Parathyroid adenoma (tissue), 2 donors: Measurements from ENCODE around the gene GRB14.

Source experiments
- H2AFZ ChIP-seq: fragments of 300-600 bp; sonication (generic); one replicate; pipeline ENCODE4 v1.7.0; 2017; ENCODE audit warnings: antibody characterized with exemption, mild to moderate bottlenecking
- H3K27ac ChIP-seq: fragments of 300-600 bp; sonication (generic); one replicate; pipeline ENCODE4 v1.7.0; 2017
- H3K27me3 ChIP-seq: fragments of 300-600 bp; sonication (generic); one replicate; pipeline ENCODE4 v1.7.0; 2017; ENCODE audit warnings: low read length; ENCODE audit not compliant: control insufficient read depth, insufficient read depth
- H3K36me3 ChIP-seq: fragments of 300-600 bp; sonication (generic); one replicate; pipeline ENCODE4 v1.7.0; 2017; ENCODE audit warnings: low read length; ENCODE audit not compliant: control insufficient read depth, insufficient read depth
- H3K4me1 ChIP-seq: fragments of 300-600 bp; sonication (generic); one replicate; pipeline ENCODE4 v1.7.0; 2017; ENCODE audit warnings: control low read depth
- H3K4me2 ChIP-seq: fragments of 300-600 bp; sonication (generic); one replicate; pipeline ENCODE4 v1.7.0; 2017; ENCODE audit warnings: low read length
- H3K4me3 ChIP-seq: fragments of 300-600 bp; sonication (generic); one replicate; pipeline ENCODE4 v1.7.0; 2017; ENCODE audit warnings: low read depth, low read length
- H3K79me2 ChIP-seq: fragments of 300-600 bp; sonication (generic); one replicate; pipeline ENCODE4 v1.7.0; 2017; ENCODE audit warnings: control low read depth
- H3K9ac ChIP-seq: fragments of 300-600 bp; sonication (generic); one replicate; pipeline ENCODE4 v1.7.0; 2017; ENCODE audit warnings: mild to moderate bottlenecking
- H3K9me3 ChIP-seq: fragments of 300-600 bp; sonication (generic); one replicate; pipeline ENCODE4 v1.7.0; 2017; ENCODE audit warnings: low read length; ENCODE audit not compliant: control insufficient read depth
- TF ChIP-seq, protein P1 (sequence below): fragments of 300-600 bp; sonication (generic); IDR thresholded peaks from one replicate; pipeline ENCODE4 v1.7.0; 2017; ENCODE audit warnings: antibody characterized with exemption, mild to moderate bottlenecking
- donor health status: primary hyperparathyroidism.

Gene GRB14

DNA sequence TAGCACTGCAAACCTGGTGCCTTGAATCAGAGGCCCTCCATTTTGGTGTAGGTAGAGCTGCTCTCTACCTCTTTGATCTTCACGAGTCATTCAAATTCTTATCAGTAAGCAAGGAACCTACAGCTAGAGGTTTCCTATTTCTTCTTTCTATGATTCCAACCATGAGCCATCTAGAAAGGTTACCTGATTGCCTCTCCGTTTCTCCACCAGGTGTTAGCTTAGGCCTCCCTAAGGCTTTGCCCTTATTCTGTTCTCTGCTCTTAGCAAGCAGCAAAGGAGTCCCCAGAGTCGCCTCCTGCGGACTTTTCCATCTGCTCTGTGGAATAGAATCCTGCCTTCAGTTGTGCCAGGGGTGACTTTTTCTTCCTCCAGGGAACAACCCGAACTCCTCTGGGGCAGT is 173.6 kb downstream of the GRB14 start:
- H3K36me3 ChIP-seq, result no peaks in the 10 kb centered on the region
- TF ChIP-seq, protein P1, sequence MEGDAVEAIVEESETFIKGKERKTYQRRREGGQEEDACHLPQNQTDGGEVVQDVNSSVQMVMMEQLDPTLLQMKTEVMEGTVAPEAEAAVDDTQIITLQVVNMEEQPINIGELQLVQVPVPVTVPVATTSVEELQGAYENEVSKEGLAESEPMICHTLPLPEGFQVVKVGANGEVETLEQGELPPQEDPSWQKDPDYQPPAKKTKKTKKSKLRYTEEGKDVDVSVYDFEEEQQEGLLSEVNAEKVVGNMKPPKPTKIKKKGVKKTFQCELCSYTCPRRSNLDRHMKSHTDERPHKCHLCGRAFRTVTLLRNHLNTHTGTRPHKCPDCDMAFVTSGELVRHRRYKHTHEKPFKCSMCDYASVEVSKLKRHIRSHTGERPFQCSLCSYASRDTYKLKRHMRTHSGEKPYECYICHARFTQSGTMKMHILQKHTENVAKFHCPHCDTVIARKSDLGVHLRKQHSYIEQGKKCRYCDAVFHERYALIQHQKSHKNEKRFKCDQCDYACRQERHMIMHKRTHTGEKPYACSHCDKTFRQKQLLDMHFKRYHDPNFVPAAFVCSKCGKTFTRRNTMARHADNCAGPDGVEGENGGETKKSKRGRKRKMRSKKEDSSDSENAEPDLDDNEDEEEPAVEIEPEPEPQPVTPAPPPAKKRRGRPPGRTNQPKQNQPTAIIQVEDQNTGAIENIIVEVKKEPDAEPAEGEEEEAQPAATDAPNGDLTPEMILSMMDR, result no peak
- H3K27me3 ChIP-seq, result no peaks in the 10 kb centered on the region
- H3K4me2 ChIP-seq, result no peak overlapping the region
- H3K27ac ChIP-seq, result no peak overlapping the region
- no peaks in the 10 kb centered on the region for H3K9me3 ChIP-seq
- H3K9ac ChIP-seq, result no peak overlapping the region
- H2AFZ ChIP-seq, result no peak overlapping the region
- H3K4me1 ChIP-seq, result no peaks in the 10 kb centered on the region
- no peaks in the 10 kb centered on the region for H3K79me2 ChIP-seq
- H3K4me3 ChIP-seq, result no peak overlapping the region
